Measurements from ENCODE around the gene HOXC10.

Gene HOXC10

DNA sequence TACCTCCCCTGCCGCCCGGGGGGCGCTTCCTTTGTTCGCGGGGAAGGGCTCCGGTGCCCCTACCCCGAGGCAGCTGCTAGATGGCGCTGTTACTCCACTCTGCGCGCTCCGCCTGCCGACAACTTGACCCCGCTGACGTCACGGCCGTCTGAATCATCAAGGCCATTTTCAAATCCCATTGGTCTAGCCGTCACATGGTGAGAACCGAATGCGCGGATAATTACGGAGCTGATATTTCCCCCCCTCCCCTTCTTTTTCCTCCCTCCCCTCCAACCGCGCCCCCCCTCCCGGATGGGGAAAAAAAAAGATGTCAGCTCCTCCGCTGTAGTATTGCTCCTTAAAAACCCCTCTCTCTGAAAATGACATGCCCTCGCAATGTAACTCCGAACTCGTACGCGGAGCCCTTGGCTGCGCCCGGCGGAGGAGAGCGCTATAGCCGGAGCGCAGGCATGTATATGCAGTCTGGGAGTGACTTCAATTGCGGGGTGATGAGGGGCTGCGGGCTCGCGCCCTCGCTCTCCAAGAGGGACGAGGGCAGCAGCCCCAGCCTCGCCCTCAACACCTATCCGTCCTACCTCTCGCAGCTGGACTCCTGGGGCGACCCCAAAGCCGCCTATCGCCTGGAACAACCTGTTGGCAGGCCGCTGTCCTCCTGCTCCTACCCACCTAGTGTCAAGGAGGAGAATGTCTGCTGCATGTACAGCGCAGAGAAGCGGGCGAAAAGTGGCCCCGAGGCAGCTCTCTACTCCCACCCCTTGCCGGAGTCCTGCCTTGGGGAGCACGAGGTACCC lies at the start of gene HOXC10:
HOXC10 (plus strand) TSS at position 246 of the 791 bp plus-strand sequence; CDS start at position 360, 114 bp downstream.
- peak; percentile 94 for DNase-seq (ENCODE audit: low spot score)

DNA sequence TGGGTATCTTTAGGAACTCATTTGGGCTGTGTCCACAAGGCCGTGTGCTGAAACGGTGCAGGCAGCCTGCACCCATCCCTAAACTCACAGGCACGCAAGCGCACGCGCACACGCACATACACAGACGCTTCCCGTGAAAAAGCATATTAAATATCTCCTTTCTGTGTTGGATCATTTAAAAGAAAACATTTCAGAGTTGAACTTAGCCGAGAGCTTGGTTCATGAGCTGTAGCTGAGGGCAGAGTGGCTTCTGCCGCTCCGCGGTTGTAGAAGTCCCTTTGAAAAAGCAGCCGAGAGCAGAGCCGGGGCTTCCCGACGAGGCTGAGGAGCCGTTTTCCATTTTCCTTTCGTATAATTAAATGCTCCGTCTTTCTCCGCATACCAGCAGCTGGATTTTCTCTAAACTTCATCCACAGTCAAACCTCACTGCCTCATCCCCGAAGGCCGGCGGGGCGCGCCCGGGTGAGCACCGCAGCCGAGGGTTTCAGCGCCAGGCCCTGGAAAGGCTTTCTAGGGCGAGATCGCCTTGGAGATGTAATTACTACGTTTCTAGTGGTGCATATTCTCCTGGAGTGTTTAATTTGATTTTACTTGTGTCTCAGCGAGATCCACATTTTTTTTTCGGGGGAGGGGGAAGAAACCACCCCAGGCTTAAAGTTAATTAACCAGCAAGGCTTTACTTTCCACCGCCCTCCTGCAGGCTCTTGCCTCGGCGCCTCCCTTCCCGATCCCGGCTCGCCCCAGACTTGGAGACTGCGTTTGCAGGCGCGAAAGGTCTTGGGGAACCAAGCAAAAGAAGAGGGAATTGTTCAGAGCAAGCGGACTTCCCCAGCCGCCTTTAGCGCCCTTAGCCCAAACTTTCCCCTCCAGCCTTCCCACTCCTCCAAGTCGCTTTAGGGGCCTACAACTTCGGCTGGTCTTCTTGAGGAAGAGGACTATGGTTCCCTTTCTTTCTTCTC lies 49.3 kb upstream of the HOXC10 start:
- no peak for DNase-seq (ENCODE audit: low spot score)

GRCh38 chr12:53937099-53937498 lies 47.8 kb upstream of the HOXC10 start:
- DNase-seq (ENCODE audit: low spot score) = no peak

GRCh38 chr12:53937596-53938325 lies 47.2 kb upstream of the HOXC10 start:
- no peak for DNase-seq (ENCODE audit: low spot score)

- peak; percentile 93 for DNase-seq (ENCODE audit: low spot score)
Measured at GRCh38 chr12:53938326-53939140, 46.4 kb upstream of the HOXC10 start, which contains the start of gene HOXC13. HOXC13 (plus strand) TSS chr12:53938831; CDS start chr12:53938907, 76 bp downstream.

DNA sequence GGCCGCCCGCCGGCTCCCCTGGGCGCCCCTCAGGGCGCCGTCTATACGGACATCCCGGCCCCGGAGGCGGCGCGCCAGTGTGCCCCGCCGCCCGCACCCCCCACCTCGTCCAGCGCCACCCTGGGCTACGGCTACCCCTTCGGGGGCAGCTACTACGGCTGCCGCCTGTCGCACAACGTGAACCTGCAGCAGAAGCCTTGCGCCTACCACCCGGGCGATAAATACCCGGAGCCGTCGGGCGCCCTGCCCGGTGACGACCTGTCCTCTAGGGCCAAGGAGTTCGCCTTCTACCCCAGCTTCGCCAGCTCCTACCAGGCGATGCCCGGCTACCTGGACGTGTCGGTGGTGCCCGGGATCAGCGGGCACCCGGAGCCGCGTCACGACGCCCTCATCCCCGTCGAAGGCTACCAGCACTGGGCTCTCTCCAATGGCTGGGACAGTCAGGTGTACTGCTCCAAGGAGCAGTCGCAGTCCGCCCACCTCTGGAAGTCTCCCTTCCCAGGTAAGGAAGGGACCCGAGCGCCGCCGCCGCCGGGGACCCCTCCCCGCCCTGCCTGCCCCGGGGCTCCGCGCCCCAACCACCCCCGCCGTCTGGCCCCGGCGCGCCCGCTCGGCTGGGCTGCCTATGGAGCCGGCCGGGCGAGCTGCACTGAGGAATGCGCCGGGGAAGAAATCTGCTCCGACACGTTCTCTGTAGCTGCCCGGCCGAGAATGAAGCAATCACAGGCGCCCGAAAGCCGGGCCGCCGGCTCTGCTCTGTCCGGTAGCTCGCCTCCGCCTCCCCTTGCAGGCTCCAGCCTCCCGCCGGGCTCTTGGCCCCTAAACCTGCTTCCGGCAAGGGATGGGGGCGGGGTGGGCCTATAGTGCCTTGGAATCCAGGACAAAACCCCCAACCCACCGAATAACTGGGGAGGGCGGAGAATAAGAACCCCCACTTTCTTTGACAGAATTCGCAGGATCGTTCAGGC lies 45.5 kb upstream of the HOXC10 start:
- peak; percentile 39 for DNase-seq (ENCODE audit: low spot score)

DNA sequence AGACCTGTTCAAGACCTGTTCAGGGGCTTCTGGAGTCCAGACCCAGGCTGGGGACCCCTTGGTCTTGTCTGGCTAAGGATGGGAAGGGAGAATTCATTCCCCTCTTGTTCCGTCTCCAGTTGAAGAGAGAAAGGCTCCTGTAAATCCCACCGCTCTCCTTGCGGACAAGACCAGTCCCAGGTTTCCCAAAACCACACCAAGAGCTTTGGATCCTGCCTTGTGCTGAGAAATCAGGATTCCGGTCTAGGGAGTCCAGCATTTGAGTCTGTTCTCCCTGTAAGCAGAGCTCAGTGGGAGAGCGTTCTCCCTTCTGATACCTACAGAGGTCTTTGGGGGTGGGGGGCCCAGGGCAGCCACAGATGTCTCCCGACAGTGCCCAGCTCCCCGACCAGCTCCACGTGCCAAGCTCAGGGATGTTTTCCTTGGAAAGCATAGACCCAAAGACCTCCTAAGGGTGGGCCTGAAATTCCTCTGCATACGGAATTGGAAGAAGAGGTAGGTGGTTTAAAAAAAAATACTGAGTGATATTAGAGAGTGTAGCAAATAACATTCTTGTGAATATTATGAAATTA lies 44.4 kb upstream of the HOXC10 start:
- no peak for DNase-seq (ENCODE audit: low spot score)

DNA sequence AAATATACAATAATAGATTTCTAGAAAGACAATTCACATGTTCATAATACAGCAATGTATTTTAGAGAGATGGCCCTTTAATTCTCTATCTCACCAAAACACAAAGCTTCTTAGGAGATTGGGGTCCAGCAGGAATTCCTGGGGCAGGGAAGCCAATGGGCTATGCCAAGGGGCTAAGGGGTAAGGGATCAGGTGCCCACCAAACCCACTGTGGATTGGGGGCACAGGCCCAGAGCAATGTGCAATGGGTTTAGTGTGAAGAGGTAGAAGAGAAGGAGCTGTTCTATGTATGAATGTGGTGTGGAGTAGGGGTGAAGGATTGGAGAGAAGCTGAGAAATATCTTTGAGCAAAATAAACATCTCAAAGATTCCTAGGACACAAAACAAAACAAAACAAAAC lies 43.8 kb upstream of the HOXC10 start:
- no peak for DNase-seq (ENCODE audit: low spot score)

- DNase-seq (ENCODE audit: low spot score) = no peak
Measured at GRCh38 chr12:53941750-53942149, 43.2 kb upstream of the HOXC10 start.

DNA sequence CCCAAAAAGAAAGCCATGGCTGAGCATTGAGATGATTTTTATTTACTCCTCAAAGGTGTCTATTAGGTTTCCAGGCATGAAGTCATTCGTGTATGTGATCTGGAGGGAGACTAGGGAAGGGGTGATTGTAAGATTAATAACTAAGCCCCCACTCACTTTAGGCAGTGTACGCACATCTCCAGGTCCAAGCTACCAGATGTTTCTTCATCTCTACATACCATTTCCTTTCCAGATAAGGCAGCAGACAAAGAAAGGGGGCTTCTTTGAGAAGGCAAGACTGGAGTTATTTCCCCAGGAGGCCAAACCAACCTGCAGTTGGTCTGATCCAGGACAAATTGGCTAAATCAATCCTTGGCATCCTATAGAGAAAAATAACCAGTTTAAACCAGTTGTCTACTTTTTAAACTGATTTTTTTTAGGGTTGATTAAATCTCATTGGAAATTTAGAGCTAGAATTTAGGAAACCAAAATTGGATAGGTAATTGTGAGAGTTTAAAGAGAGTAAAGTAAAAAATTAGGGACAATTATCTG lies 42.4 kb upstream of the HOXC10 start:
- no peak for DNase-seq (ENCODE audit: low spot score)

DNA sequence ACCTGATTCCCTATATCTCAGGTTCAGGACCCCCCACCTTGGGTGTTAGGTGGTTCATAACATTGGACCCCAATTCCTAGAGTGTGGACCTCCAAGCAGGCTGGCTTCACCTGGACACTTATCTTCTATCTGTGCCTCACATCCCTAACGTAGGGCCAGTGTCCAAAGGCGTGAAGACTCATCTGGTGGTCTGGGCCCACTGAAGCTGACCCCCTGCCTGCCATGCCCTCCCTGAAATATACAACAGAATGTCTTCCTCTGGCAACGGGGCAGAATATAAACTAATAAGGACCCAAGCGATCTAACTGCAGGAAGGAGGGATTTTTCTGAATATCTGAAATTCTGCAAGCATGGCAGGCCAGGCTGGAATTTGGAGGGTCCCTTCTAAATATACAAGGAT lies 40.7 kb upstream of the HOXC10 start:
- DNase-seq (ENCODE audit: low spot score) = no peak

GRCh38 chr12:53944907-53945847 lies 39.8 kb upstream of the HOXC10 start:
- DNase-seq (ENCODE audit: low spot score) = no peak

- DNase-seq (ENCODE audit: low spot score) = no peak
Measured at GRCh38 chr12:53947743-53948142, 37.2 kb upstream of the HOXC10 start.

DNA sequence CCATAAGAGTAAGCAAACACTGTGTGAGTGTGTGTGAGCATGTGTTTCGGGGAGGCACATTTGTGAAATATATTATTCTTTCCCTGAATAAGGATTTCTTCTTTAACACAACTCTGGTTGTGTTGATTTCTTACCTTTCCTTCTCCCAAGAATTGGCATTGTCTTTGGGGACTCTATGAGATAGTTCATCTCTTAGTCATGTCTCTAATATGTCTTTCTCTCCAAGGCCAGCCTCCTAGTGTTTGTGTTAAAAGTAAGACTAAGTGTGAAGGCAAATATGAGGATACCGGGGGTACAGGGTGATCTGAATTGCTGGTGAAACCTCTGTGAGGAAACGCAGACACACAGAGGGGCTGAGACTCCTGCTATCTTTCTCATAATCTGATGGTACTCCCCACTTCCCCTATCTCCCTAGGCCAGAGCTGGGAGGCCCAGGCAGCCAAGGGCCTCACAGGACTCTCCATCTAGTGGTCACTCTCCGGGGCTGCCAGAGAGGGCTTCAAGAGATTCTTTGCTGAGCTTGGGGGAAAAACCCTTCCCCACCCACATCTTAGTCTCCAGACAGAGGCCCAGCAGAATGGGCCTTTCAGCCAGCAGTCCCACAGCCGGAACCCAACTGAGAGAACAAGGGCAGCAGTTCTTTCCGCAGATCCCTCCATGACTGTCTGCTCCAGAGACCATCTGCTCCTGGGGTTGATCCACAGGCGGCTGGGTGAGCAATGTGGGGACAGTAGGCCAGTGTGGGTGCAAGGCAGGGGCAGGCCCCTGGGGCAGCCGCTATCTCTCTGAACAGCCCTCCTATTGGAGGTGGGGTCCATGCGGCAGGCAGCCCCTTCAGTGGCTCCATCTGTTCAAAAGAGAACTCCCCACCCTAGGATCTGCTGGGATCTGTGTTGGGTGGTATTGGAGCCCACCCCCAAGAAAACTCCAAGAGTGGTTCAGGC lies 36.0 kb upstream of the HOXC10 start:
- DNase-seq (ENCODE audit: low spot score) = no peak

DNA sequence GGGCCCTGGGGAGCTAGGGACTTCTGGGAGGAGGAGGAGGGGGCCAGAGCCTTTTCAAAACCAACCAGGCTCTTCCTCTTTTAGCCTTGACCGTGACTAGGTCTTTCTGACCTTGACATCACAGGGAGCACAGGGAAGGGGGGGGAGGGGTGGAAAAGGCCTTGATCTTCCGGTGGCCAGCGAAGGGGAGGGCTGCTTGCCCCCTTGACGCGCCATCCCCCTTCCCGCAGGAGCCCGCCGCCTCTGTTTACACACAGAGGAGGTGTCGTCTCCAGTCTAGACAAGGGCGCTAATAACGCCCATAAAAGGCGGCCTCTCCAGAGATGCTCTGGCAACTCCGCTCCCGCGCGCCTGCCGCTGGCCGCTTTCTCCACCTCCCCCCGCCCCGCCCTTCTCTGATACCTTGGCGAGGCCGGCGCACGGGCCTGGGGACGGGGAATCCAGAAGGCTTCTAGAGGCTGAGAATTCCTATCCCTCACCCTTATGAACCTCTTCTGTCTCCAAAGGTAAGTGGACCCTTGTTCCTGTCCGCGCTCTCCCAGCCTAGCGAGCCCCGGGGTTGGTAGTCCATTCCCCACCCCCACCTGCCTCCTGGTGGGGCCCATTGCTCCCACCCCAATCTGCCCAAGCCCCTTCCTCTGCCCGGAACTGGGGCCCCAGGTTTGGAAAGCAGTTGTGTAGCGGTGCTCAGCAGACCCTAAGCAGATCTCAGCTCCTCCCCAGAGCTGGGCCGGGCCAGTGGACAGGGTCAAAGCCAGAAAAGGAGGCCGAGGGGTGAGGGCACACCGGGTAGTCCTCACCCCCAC lies 35.1 kb upstream of the HOXC10 start:
- DNase-seq (ENCODE audit: low spot score) = peak; percentile 49

DNA sequence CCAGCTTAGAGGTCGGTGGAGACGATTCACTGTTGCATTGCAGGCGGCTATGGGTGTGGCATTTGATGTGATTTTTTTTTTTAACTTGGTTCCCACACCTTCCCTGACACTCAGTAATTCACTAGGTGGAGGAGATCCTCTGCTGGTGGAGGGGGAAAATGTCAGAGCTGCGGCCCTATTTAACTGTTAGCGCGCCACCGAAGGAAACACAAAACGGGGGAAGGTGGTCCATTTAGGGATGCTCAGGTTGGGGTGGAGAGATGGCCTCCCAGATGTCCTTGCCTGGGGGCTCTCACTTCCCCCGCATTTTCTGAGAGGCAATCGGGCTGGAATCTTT lies 34.5 kb upstream of the HOXC10 start:
- DNase-seq (ENCODE audit: low spot score) = peak; percentile 69
